HepG2 (cell line): ENCODE results near the gene NKPD1. TPM values are rescaled to one million over a fixed set of nuclear protein-coding genes. Genes with fewer than 3 reads are reported as not detected.

ENCODE experiments used
- CEBPG ChIP-seq: IDR thresholded peaks from 2 replicates; pipeline ENCODE4 v1.6.1; 2016
- FOXJ3 ChIP-seq: sonication (generic); formaldehyde crosslinking; IDR thresholded peaks from 2 replicates; pipeline ENCODE4 v1.4.0; 2020; ENCODE audit warnings: missing genetic modification reagents, mild to moderate bottlenecking, borderline replicate concordance
- GATAD1 ChIP-seq: IDR thresholded peaks from 2 replicates; pipeline ENCODE4 v1.6.1; 2016; ENCODE audit warnings: missing genetic modification reagents, missing compliant biosample characterization
- HMG20B ChIP-seq: conservative IDR thresholded peaks from 2 replicates; pipeline ENCODE4 v1.6.1; 2016; ENCODE audit warnings: missing genetic modification reagents, missing compliant biosample characterization
- KLF6 ChIP-seq: IDR thresholded peaks from 2 replicates; pipeline ENCODE4 v1.8.0; 2016; ENCODE audit warnings: missing biosample characterization, missing genetic modification reagents
- KMT2B ChIP-seq: IDR thresholded peaks from 2 replicates; pipeline ENCODE4 v1.6.1; 2016; ENCODE audit warnings: missing genetic modification reagents, missing compliant biosample characterization
- MTA1 ChIP-seq: sonication (generic); formaldehyde crosslinking; IDR thresholded peaks from 2 replicates; pipeline ENCODE4 v1.4.0; 2020; ENCODE audit warnings: missing genetic modification reagents, mild to moderate bottlenecking, borderline replicate concordance
- NFKBIZ ChIP-seq: IDR thresholded peaks from 2 replicates; pipeline ENCODE4 v1.6.1; 2018; ENCODE audit warnings: missing genetic modification reagents, missing compliant biosample characterization
- RBM22 ChIP-seq: fragments of 200-400 bp; formaldehyde crosslinking; optimal IDR thresholded peaks from 2 replicates; pipeline ENCODE3; 2017; ENCODE audit warnings: mild to moderate bottlenecking, low read length, moderate library complexity
- TAF1 ChIP-seq: sonication (generic); formaldehyde crosslinking; IDR thresholded peaks from 2 replicates; pipeline ENCODE4 v1.4.0; 2020; ENCODE audit warnings: missing genetic modification reagents
- THAP11 ChIP-seq: IDR thresholded peaks from 2 replicates; pipeline ENCODE4 v1.6.1; 2016; ENCODE audit warnings: missing biosample characterization, missing genetic modification reagents
- TOPORS ChIP-seq: sonication (generic); formaldehyde crosslinking; IDR thresholded peaks from 2 replicates; pipeline ENCODE4 v1.8.0; 2023; ENCODE audit warnings: mild to moderate bottlenecking, missing genetic modification reagents
- ZNF235 ChIP-seq: sonication (generic); formaldehyde crosslinking; IDR thresholded peaks from 2 replicates; pipeline ENCODE4 v1.8.1; 2023; ENCODE audit warnings: mild to moderate bottlenecking, missing genetic modification reagents, borderline replicate concordance
- ZNF317 ChIP-seq: sonication (generic); formaldehyde crosslinking; IDR thresholded peaks from 2 replicates; pipeline ENCODE4 v1.5.0; 2020; ENCODE audit warnings: mild to moderate bottlenecking, missing genetic modification reagents
- ZNF441 ChIP-seq: sonication (generic); formaldehyde crosslinking; IDR thresholded peaks from 2 replicates; pipeline ENCODE4 v1.7.0; 2021; ENCODE audit warnings: missing genetic modification reagents, borderline replicate concordance
- ZNF570 ChIP-seq: sonication (generic); formaldehyde crosslinking; IDR thresholded peaks from 2 replicates; pipeline ENCODE4 v1.4.0; 2020; ENCODE audit warnings: mild to moderate bottlenecking, missing genetic modification reagents, borderline replicate concordance
- ZNF709 ChIP-seq: sonication (generic); formaldehyde crosslinking; IDR thresholded peaks from 2 replicates; pipeline ENCODE4 v1.5.0; 2020; ENCODE audit warnings: mild to moderate bottlenecking, missing genetic modification reagents
- ZNF713 ChIP-seq: sonication (generic); formaldehyde crosslinking; IDR thresholded peaks from 2 replicates; pipeline ENCODE4 v1.4.0; 2020; ENCODE audit warnings: mild to moderate bottlenecking, missing genetic modification reagents
- polyA plus RNA-seq, 8 experiments: library from polyadenylated mRNA; depleted of rRNA in 3 of 8; stranded (reverse) in 7 of 8; unstranded in 1 of 8; fragments of >200 nt; fragmentation: Illumina TruSeq in 4 of 8; extraction: Trizol in 4 of 8; gene quantifications; 2 replicates each; pipeline versions ENCODE4 v1.2.1 to v1.2.3, GENCODE V29; 2011 to 2016; ENCODE audit warnings: low read depth in 4 of 8, missing spikeins in 1 of 8, mixed read lengths in 1 of 8; ENCODE audit not compliant: insufficient read depth in 1 of 8
- total RNA-seq, 5 experiments: library from RNA; depleted of rRNA; stranded (reverse); fragments of >200 nt; fragmentation: Illumina TruSeq; extraction: Trizol; gene quantifications; 2 replicates each; pipeline ENCODE4 v1.2.3, GENCODE V29; 2016; ENCODE audit warnings: low read depth in 1 of 5
- TF ChIP-seq, protein P1 (sequence below): sonication (generic); formaldehyde crosslinking; IDR thresholded peaks from 2 replicates; pipeline ENCODE4 v1.5.1; 2020; ENCODE audit warnings: mild to moderate bottlenecking, moderate library complexity, missing genetic modification reagents
- TF ChIP-seq, protein P2 (sequence below): sonication (generic); formaldehyde crosslinking; IDR thresholded peaks from 2 replicates; pipeline ENCODE4 v1.5.0; 2020; ENCODE audit warnings: mild to moderate bottlenecking, missing genetic modification reagents
- TF ChIP-seq, protein P3 (sequence below): sonication (generic); formaldehyde crosslinking; IDR thresholded peaks from 2 replicates; pipeline ENCODE4 v1.5.0; 2020; ENCODE audit warnings: mild to moderate bottlenecking, missing genetic modification reagents, moderate library complexity
- TF ChIP-seq, protein P4 (sequence below): sonication (generic); formaldehyde crosslinking; IDR thresholded peaks from 2 replicates; pipeline ENCODE4 v1.5.1; 2020; ENCODE audit warnings: mild to moderate bottlenecking, missing genetic modification reagents, moderate library complexity

Gene NKPD1
- total and polyA plus RNA-seq, 2 of the 13 experiments (the other 11 are each of a cell fraction or from before 2014, with no cell fraction given) = 0.03 TPM; not detected in 1

DNA sequence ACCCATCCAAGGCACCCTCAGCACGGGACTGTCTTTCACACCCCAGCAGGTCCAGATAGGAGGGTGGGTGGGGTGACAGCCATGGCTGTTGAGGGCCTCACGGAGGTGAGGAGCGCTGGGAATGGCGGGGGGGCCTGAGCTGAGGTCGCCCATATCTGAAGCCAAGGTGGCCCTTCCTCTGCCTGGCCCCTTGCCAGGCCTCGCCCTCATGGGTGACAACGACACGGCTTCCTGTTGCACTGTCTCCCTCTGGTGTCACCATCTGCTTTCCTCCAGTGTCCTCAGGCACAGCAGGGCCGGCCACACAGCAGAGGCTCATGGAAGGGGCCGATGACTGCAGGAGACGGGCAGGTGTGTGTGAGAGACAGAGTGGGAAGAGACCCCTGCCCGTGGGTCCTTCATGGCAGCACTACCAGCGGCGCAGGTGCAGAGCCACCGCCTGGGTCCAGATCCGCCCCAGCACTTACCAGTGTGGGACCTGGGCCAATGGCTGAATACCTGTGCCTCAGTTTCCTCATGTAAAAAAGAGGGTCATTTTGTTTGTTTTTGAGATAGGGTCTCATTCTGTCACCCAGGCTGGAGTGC lies 8.1 kb upstream of the NKPD1 start (continued):
- TF ChIP-seq, protein P1, sequence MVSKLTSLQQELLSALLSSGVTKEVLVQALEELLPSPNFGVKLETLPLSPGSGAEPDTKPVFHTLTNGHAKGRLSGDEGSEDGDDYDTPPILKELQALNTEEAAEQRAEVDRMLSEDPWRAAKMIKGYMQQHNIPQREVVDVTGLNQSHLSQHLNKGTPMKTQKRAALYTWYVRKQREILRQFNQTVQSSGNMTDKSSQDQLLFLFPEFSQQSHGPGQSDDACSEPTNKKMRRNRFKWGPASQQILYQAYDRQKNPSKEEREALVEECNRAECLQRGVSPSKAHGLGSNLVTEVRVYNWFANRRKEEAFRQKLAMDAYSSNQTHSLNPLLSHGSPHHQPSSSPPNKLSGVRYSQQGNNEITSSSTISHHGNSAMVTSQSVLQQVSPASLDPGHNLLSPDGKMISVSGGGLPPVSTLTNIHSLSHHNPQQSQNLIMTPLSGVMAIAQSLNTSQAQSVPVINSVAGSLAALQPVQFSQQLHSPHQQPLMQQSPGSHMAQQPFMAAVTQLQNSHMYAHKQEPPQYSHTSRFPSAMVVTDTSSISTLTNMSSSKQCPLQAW (CRISPR knock-in tag) = 0 out of 2 replicates have a peak, but pooled peaks have one; percentile 39
- TF ChIP-seq ZNF570 (no peak), ZNF441 (CRISPR knock-in tag) (0 out of 2 replicates have a peak, but pooled peaks have one; percentile 17), GATAD1 (0 out of 2 replicates have a peak, but pooled peaks have one; percentile 16), ZNF317 (CRISPR knock-in tag) (0 out of 2 replicates have a peak, but pooled peaks have one; percentile 11), ZNF713 (CRISPR knock-in tag) (0 out of 2 replicates have a peak, but pooled peaks have one; percentile 63), FOXJ3 (CRISPR knock-in tag) (no peak), ZNF235 (no peak), KMT2B (CRISPR knock-in tag) (no peak), TAF1 (CRISPR knock-in tag) (no peak), ZNF709 (CRISPR knock-in tag) (no peak), THAP11 (CRISPR knock-in tag) (peak; percentile 45; the same call in 1 of the 2 replicates), RBM22 (no peak), CEBPG (CRISPR knock-in tag) (0 out of 2 replicates have a peak, but pooled peaks have one; percentile 12), NFKBIZ (no peak), HMG20B (CRISPR knock-in tag) (0 out of 2 replicates have a peak, but pooled peaks have one; percentile 31), KLF6 (no peak), MTA1 (CRISPR knock-in tag) (0 out of 2 replicates have a peak, but pooled peaks have one; percentile 29), TOPORS (CRISPR knock-in tag) (no peak)
- TF ChIP-seq, protein P2, sequence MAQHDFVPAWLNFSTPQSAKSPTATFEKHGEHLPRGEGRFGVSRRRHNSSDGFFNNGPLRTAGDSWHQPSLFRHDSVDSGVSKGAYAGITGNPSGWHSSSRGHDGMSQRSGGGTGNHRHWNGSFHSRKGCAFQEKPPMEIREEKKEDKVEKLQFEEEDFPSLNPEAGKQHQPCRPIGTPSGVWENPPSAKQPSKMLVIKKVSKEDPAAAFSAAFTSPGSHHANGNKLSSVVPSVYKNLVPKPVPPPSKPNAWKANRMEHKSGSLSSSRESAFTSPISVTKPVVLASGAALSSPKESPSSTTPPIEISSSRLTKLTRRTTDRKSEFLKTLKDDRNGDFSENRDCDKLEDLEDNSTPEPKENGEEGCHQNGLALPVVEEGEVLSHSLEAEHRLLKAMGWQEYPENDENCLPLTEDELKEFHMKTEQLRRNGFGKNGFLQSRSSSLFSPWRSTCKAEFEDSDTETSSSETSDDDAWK (CRISPR knock-in tag) = no peak
- TF ChIP-seq, protein P3, sequence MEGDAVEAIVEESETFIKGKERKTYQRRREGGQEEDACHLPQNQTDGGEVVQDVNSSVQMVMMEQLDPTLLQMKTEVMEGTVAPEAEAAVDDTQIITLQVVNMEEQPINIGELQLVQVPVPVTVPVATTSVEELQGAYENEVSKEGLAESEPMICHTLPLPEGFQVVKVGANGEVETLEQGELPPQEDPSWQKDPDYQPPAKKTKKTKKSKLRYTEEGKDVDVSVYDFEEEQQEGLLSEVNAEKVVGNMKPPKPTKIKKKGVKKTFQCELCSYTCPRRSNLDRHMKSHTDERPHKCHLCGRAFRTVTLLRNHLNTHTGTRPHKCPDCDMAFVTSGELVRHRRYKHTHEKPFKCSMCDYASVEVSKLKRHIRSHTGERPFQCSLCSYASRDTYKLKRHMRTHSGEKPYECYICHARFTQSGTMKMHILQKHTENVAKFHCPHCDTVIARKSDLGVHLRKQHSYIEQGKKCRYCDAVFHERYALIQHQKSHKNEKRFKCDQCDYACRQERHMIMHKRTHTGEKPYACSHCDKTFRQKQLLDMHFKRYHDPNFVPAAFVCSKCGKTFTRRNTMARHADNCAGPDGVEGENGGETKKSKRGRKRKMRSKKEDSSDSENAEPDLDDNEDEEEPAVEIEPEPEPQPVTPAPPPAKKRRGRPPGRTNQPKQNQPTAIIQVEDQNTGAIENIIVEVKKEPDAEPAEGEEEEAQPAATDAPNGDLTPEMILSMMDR (CRISPR knock-in tag) = peak; percentile 81
- TF ChIP-seq, protein P4, sequence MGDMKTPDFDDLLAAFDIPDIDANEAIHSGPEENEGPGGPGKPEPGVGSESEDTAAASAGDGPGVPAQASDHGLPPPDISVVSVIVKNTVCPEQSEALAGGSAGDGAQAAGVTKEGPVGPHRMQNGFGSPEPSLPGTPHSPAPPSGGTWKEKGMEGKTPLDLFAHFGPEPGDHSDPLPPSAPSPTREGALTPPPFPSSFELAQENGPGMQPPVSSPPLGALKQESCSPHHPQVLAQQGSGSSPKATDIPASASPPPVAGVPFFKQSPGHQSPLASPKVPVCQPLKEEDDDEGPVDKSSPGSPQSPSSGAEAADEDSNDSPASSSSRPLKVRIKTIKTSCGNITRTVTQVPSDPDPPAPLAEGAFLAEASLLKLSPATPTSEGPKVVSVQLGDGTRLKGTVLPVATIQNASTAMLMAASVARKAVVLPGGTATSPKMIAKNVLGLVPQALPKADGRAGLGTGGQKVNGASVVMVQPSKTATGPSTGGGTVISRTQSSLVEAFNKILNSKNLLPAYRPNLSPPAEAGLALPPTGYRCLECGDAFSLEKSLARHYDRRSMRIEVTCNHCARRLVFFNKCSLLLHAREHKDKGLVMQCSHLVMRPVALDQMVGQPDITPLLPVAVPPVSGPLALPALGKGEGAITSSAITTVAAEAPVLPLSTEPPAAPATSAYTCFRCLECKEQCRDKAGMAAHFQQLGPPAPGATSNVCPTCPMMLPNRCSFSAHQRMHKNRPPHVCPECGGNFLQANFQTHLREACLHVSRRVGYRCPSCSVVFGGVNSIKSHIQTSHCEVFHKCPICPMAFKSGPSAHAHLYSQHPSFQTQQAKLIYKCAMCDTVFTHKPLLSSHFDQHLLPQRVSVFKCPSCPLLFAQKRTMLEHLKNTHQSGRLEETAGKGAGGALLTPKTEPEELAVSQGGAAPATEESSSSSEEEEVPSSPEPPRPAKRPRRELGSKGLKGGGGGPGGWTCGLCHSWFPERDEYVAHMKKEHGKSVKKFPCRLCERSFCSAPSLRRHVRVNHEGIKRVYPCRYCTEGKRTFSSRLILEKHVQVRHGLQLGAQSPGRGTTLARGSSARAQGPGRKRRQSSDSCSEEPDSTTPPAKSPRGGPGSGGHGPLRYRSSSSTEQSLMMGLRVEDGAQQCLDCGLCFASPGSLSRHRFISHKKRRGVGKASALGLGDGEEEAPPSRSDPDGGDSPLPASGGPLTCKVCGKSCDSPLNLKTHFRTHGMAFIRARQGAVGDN = peak; percentile 68
